Raji (cell line): ENCODE data around the gene ARL14.

Experiments
- POLR2A ChIP-seq: IDR thresholded peaks from 2 replicates; pipeline ENCODE4 v1.6.1; 2011; ENCODE audit warnings: low read depth, low read length, control low read depth; ENCODE audit not compliant: insufficient read depth

The ARL14 gene

DNA sequence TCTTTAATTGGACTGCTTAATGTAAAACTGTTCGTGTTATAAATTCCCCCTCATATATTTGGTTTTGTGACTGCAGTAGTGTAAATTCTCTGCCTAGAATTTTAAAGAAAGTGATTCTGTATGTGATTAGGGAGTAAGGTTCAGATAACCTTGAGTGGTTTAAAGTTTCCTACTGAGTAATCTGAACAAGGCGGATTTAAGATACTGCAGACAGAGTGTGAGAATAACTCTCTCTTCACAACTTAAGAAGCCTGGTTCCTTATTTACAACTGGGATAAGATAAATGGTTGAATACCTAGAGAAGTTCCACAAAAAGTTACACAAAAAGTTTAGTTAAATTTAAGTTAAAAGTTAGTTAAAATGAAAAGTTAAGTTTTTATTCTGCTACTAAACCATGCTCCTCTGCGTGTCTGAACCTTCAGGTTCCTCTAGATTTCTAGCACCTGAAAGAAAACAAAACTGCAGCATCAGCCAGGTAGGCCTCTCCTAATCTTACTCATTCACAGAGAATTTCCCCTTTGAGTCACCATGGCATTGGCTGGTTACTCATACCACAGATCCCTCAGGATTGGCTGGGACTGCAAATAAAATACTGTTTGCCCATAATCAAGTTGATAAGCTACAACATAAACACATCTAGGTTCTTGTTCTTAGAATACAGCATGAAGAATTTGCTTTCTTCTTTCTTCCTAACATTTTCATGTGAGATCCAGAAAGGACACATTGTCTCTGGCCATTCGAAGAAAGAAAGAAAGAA, at the start of gene ARL14:
ARL14 (plus strand) TSS at position 614 of the 757 bp plus-strand sequence. CDS start 187 bp downstream, outside the sequence.
- TF ChIP-seq POLR2A: no peak

DNA sequence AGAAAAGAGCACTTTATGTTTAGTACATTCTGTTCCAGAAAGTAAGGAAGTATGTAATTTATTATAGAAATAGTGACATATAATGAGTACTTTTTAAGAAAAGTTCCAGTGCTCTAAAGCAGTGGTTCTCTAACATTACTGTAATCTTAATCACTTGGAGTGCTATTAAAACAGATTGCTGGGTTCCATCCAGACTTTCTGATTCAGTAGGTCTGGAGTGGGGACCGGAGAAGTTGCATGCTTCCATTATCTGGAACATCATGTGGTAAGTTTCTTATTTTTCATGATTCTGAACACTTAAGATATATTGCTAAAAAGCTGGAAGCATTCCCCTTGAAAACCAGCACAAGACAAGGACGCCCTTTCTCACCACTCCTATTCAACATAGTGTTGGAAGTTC, 47.5 kb upstream of the ARL14 start:
- TF ChIP-seq POLR2A: no peak

DNA sequence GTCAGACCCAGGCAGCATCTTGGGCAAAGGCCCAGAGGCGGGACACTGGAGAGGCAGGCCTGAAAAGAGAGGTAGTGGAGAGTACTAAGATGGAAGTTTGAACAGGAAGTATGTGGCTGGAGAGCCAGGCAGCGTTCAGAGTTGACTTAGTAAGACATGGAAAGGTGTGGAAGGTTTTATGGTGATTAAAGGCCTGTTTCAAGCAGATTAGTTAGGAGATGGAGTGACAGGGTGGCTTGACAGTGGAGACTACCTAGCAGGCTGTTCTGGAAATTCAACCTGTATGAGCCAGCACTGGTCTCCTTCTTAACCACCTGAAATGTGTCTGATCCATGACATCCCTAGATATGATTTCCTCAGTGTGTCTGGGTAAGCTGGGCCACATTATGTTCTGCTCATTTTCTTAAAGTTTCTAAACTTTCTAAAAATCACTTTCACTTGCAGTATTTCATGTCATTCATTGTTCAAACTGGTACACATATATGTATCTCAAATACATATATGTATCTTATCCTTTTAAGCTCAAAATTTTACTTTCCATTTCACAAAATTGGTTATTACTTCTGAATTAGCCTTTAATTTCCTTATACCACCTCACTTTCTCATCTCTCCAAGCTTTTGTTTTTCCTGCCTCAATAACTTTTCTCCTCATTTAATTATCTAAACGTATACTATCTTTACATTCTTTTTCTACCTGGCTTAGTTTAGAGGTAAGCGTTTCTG, 43.4 kb upstream of the ARL14 start:
- TF ChIP-seq POLR2A: no peak

GRCh38 chr3:160635213-160635612, 41.7 kb upstream of the ARL14 start:
- TF ChIP-seq POLR2A: no peak

GRCh38 chr3:160637086-160637485, 39.9 kb upstream of the ARL14 start:
- TF ChIP-seq POLR2A: no peak

GRCh38 chr3:160638184-160638583, 38.8 kb upstream of the ARL14 start:
- no peak for TF ChIP-seq POLR2A

GRCh38 chr3:160641665-160642309, 35.2 kb upstream of the ARL14 start:
- TF ChIP-seq POLR2A: no peak

GRCh38 chr3:160643994-160644393, 33.0 kb upstream of the ARL14 start:
- no peak for TF ChIP-seq POLR2A

GRCh38 chr3:160644491-160644890, 32.5 kb upstream of the ARL14 start:
- no peak for TF ChIP-seq POLR2A

DNA sequence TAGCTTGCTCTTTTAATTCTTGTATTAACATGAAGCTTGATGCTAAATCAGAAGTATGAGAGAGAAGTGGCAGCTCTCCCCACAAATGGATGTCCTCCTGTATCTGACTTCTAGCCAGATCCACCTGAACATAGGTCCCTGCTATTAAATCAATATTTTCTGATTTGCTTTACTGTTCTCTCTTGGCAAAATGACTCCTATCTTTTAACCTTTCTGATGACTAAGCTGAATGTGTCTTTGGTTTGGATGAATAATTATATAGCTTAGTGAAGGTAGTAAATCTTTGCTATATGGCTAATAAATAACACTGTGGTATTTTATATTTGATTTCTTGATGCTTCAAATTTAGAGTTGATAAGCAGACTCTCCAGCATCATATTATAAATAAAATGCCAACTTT, 28.3 kb upstream of the ARL14 start:
- TF ChIP-seq POLR2A: no peak

- TF ChIP-seq POLR2A: no peak
Measured at GRCh38 chr3:160649596-160649995, 27.4 kb upstream of the ARL14 start.

DNA sequence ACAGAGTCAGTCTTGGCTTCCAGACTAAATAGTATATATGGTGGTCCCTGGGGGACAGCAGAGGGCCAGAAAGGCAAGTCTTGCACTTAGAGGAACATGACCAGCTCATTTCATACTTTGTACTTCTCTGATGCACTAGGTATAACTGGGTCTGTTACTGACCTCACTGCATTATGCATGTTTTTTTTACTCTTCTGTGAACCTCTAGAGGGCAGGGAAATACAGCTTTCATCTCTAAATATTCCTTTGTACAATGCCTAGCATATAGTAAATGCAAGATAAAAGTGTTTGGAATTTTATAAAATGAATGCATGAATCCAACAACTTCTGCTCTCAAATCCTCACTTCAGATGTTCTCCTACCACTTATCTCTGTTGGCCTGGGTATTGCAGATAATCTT, 23.4 kb upstream of the ARL14 start:
- no peak for TF ChIP-seq POLR2A

DNA sequence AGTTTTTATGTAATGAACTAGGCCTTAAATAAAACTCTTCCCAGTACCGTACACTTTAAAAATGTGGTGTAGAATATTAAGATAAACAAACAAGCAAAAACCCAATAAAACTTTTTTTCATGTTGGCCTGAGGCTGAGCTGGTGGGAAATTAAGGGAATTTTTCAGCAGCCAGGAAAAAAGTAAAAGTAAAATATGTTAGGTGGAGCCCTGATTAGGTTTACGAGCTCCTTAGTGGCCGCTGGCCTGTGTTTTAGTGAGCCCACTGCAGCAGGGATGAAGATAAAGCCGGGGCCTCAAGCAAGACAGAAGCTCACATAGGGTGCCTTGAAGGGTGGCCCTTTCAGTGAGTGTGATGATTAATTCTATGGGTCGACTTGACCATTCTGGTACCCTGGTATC, 16.1 kb upstream of the ARL14 start:
- TF ChIP-seq POLR2A: no peak

DNA sequence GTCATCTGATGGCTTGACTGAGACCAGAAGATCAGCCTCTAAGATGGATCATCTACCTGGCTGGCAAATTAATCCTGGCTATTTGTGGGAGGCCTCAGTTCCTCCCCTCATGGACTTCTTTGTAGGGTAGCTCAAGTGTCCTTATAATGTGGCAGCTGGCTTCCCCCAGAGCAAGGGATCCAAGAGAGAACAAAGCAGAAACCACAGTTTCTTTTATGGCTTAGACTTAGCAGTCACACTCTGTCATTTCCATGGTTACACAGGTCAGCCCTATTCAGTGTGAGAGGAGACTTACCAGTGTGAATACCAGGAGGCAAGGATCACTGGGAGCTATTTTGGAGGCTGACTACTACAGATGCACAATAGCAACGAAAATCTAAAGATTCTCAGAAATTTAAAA, 15.3 kb upstream of the ARL14 start:
- no peak for TF ChIP-seq POLR2A

DNA sequence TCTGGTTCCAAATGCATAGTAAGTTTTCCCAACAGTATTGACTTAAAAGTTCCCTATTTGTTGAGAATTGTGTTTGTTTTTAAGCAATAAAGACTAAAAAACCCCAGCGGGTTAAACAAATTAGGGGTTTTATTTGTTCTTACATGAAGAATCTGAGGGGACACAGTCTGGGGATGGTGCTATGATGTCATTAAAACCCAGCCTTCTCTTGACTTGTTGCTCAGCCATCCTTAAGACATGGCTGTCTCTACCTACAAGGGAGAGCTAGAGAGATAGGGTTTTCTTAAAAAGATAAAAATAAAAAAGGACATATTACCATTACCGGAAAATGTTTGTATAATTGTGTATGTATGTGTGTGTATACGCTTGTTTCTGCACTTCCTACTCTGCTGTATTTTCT, 11.7 kb upstream of the ARL14 start:
- TF ChIP-seq POLR2A: no peak
